Neural cell (in vitro differentiated cells): Measurements from ENCODE around the gene KCTD10.

Experiments used
- CTCF ChIP-seq: fragments of 450-650 bp; IDR thresholded peaks from 2 replicates; pipeline ENCODE4 v1.5.1; 2014; ENCODE audit warnings: antibody characterized with exemption, mild to moderate bottlenecking, moderate library complexity; ENCODE audit not compliant: poor library complexity, severe bottlenecking
- EZH2 ChIP-seq: fragments of 200-600, 300-800 bp; shearing (Covaris generic), sonication (generic); IDR thresholded peaks from 2 replicates; pipeline ENCODE4 v1.6.1; 2014; ENCODE audit warnings: antibody characterized with exemption, low read length, borderline replicate concordance, mild to moderate bottlenecking; ENCODE audit not compliant: insufficient read depth, poor library complexity, severe bottlenecking
- MXI1 ChIP-seq: fragments of 450-650 bp; conservative IDR thresholded peaks from 2 replicates; pipeline ENCODE4 v1.6.1; 2014; ENCODE audit warnings: antibody characterized with exemption, mild to moderate bottlenecking; ENCODE audit not compliant: poor library complexity, severe bottlenecking
- POLR2AphosphoS5 ChIP-seq: IDR thresholded peaks from 2 replicates; pipeline ENCODE4 v1.6.1; 2012
- REST ChIP-seq: IDR thresholded peaks from 2 replicates; pipeline ENCODE4 v1.6.1; 2012; ENCODE audit warnings: borderline replicate concordance
- SMC3 ChIP-seq: fragments of 450-650 bp; conservative IDR thresholded peaks from 2 replicates; pipeline ENCODE4 v1.6.1; 2014; ENCODE audit warnings: antibody characterized with exemption, mild to moderate bottlenecking, moderate library complexity; ENCODE audit not compliant: poor library complexity
- TAF1 ChIP-seq: IDR thresholded peaks from 2 replicates; pipeline ENCODE4 v1.6.1; 2012; ENCODE audit warnings: low read depth

- no peak for TF ChIP-seq CTCF
- no peak for TF ChIP-seq POLR2AphosphoS5
- no peak for TF ChIP-seq SMC3
- no peak for TF ChIP-seq TAF1
- TF ChIP-seq EZH2 = no peak
- no peak for TF ChIP-seq MXI1
- TF ChIP-seq REST = no peak
Observed at GRCh38 chr12:109434582-109434981, 42.5 kb downstream of the KCTD10 start.
